GM23248 (cell line): Measurements from ENCODE around the gene ATN1.

Experiments used
- EZH2 ChIP-seq: fragments of 200-600 bp; sonication (generic); IDR thresholded peaks from 2 replicates; pipeline ENCODE4 v1.6.1; 2018; ENCODE audit warnings: antibody characterized with exemption, mild to moderate bottlenecking; ENCODE audit not compliant: insufficient read depth, poor library complexity, severe bottlenecking
- EZH2phosphoT487 ChIP-seq: fragments of 200-600 bp; sonication (generic); IDR thresholded peaks from 2 replicates; pipeline ENCODE4 v1.6.1; 2018; ENCODE audit warnings: antibody characterized with exemption, moderate library complexity, mild to moderate bottlenecking, low read depth; ENCODE audit not compliant: insufficient read depth

- TF ChIP-seq EZH2 (no peak), EZH2phosphoT487 (no peak)
These were observed 11.1 kb upstream of the ATN1 start for GRCh38 chr12:6916426-6917200.
